GM21423 (cell line): ENCODE measurements around the gene PGM3.
"Not testable (repeated sequence)": the region's sequence is repeated elsewhere in the genome, so short reads cannot be mapped to it uniquely, and the experiment has no call there.

Experiments
- ATAC-seq: cut with Tn5 transposase; IDR thresholded peaks from one replicate; pipeline ENCODE4 v1.9.1; 2021; ENCODE audit warnings: mild to moderate bottlenecking, moderate library complexity; ENCODE audit not compliant: unreplicated experiment

Gene PGM3

GRCh38 chr6:83192871-83193746 lies at the start of gene PGM3, which contains the start of gene RWDD2A:
TSS of gene PGM3 (minus strand) at chr6:83193265. CDS start at chr6:83191012, 2,253 bp downstream.
TSS of gene RWDD2A (plus strand) at chr6:83193357. CDS start at chr6:83194452, 1,095 bp downstream.
- peak; percentile 97 for ATAC-seq

DNA sequence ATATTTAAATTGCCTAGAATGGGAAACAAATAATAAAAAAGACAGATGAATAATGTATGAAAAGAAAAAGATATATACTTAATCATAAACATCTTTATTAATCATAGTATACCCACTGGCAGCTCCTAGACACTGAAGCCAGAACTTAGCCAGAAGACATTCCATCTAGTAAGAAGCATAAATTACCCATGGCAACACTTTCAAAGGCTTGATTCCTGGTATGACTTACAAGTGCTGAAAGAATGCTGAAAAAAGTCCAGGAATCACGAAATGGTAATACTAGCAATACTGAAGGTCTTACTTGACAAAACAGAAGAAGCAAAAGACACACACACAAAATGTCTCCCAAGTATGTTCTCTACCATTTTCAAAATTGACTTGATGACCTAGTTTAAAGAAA lies 38.1 kb upstream of the PGM3 start:
- ATAC-seq: no peak

GRCh38 chr6:83226517-83226916 lies 33.5 kb upstream of the PGM3 start:
- no peak for ATAC-seq

DNA sequence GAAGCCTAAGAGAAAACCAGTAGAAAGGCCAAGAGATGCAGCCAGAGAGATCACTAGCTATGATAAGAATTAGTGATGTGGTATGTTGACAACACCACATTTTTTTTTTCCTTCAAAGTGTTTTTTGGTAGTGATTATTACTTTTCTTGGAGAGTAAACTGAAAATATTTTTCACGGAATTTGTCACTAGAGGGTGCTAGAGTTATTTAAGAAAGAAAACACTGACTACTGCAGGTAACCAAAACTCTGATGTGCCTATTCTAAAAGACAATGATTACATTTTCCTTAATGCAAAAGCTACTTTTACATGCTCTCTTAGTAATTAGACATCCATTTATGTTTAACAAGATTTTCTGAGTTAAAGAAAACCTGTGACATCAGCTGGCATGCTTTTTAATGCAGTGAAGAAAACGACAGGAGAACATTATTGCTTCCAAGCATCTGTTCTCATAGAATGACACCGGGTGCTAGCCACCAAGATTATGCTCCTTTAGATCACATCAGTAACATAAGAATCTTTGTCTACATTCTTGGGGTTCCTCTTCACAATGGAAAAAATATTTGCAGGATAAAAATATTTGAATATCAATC lies 28.9 kb upstream of the PGM3 start:
- ATAC-seq: no peak

DNA sequence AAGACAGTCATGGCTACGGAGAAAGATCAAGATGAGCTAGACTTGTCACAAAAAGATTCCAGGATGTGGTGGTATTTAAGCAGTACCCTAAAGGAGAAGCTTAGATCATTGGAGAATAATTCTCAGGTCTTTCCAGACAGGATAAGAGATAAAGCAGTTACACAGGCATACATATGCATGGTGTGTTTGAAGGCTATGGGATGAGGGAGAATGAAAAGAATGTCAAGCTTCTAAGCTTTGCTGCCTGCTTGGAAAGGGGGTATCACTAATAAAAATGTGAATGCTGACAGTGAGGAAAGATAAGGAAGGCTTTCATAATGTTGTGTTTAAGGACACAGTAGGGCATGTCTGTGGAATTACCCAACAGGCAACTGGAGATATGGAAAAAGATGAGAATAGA lies 28.2 kb upstream of the PGM3 start:
- no peak for ATAC-seq

DNA sequence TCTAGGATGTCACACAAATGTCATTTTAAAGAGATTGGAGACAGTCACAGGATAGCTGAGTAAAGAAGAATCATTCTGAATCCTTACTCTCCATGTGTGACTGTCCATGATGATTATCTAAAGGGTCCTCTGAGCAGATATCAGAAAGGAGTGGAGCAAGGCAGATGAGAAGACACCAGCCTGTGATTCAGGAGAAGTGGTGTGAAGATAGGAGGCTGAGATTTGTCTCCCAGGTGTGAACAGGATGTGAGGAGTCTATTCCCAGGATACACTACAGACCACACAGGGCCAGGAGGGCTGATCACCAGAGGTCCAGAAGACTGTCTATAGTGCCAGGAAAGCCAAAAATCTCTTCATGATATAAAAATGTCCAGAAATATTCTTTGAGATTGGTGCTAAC lies 27.1 kb upstream of the PGM3 start:
- no peak for ATAC-seq

- ATAC-seq: no peak
Observed at GRCh38 chr6:83218646-83219045, 25.6 kb upstream of the PGM3 start.

DNA sequence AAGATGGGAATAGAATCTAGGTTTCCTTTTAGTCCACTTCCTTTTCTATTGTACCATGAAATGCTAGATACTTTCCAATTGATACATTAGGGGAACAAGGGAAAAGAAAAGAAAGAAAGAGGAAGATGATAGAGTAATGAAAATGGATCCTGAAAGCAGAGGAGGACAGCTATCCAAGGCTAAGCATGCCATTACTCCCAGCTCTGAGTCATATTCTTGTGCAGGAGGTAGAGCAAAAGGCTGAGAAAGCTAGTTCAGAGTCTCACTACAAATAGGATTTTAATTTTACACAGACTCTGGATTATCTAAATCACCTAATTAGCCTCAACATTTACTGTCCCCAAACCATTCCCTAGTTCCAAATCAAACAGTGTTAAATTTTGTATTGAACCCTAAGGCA lies 23.7 kb upstream of the PGM3 start:
- ATAC-seq: no peak

- peak; percentile 99 for ATAC-seq
Observed at GRCh38 chr6:83215131-83216047, 22.3 kb upstream of the PGM3 start.

DNA sequence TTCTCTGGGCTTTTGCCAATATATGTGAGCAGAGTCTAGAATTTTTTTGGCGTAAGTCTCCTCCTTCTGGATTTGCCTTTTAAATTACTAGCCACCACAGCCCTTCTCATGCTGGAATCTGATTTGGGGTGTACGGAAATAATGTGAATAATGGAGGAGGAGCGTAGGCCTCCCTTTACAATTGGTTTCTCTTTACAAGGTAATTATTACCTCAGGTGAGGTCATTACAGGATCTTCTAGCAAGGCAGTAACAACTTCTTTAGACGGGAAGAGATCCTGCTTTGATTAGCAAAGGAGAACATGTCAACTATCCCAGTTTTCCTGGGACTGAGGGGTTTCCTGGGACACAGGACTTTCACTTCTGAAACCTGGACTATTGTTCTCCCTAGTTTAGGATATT lies 9.0 kb upstream of the PGM3 start:
- no peak for ATAC-seq

GRCh38 chr6:83199863-83200225 lies 6.8 kb upstream of the PGM3 start:
- ATAC-seq: no peak

- no peak for ATAC-seq
Observed at GRCh38 chr6:83199173-83199862, 6.3 kb upstream of the PGM3 start.

GRCh38 chr6:83198486-83199172 lies 5.6 kb upstream of the PGM3 start:
- ATAC-seq: no peak

DNA sequence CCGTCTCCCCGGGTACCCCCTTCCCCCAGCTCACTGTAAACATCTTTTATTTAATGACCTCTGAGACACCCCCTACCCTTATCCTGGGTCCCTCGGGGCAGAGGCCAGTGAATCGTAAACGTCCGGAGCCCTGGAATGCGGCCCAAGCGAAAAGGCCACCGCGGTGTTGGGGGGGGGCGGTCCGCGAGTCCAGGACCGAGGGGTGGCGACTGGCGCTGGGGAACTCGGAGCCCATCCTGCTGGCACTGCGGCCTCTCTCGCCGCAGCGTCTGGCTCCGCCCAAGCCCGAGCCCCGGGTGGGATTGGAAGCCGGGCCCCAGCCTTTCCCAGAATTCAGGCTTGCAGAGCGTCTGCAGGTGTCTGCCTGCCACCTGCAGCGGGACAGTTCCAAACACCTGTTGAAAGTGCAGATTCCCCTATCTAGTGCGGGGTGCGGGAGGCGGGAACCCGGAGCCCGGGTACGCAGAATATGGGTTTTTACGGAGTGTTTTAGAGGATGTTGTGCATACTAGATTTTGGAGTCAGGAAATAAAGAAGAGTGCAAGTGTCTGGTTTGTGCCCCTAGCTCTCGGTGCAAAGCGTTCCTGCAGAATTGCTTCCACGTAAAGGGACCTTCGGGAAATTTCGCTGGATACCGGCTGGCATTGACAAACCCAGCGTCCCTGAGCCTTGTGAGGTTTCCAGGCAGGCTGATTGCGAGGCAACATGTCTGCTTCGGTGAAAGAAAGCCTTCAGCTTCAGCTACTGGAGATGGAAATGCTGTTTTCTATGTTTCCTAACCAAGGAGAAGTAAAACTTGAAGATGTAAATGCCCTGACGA lies 892 bp upstream of the PGM3 start:
- peak; percentile 19 for ATAC-seq

GRCh38 chr6:83192456-83192855 lies 609 bp downstream of the PGM3 start:
- no peak for ATAC-seq

DNA sequence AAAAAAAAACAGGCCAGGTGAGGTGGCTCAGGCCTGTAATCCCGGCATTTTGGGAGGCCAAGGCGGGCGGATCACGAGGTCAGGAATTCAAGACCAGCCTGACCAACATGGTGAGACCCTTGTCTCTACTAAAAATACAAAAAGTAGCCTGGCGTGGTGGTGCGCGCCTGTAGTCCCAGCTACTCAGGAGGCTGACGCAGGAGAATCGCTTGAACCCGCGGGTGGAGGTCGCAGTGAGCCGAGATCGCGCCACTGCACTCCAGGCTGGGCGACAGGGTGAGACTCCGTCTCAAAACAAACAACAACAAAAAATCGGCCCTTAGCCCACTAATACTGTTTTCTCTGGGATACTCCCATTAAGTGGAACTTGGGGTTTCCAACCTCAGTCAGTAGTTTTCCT lies 1.1 kb downstream of the PGM3 start:
- ATAC-seq: not testable (repeated sequence)

- ATAC-seq: no peak
Observed at GRCh38 chr6:83190626-83191025, 2.4 kb downstream of the PGM3 start.

- no peak for ATAC-seq
Observed at GRCh38 chr6:83188501-83188900, 4.6 kb downstream of the PGM3 start.

- ATAC-seq: no peak
Observed at GRCh38 chr6:83185096-83185495, 8.0 kb downstream of the PGM3 start.
